ENCODE measurements around the gene NDUFV1. TPM values are rescaled to one million over a fixed set of nuclear protein-coding genes. Genes with fewer than 3 reads are reported as not detected.

The NDUFV1 gene
- total RNA-seq, 1 experiment from 2014 or later = 242 TPM

- ATAC-seq (peak; percentile 71), DNase-seq (ENCODE audit: low read depth, low spot score) (peak; percentile 63)
- Histone ChIP-seq H3K4me3 (replicated peaks in 1 of 2; ENCODE audit: low read depth in 1 of 2, low read length in 2 of 2) (peak within 1 kb of the TSS; percentile 58 to 65), H3K9ac (ENCODE audit: low read length) (peak within 1 kb of the TSS; percentile 75), H3K4me2 (ENCODE audit: low read length) (peak within 1 kb of the TSS; percentile 96), H2AFZ (ENCODE audit: low read depth, low read length, poor library complexity, severe bottlenecking) (peak within 1 kb of the TSS; percentile 35), H3K79me2 (ENCODE audit: insufficient read depth, low read length) (no peaks in the 10 kb centered on the region), H3K27me3 (ENCODE audit: insufficient read depth, low read length) (no peaks in the 10 kb centered on the region), H3K4me1 (ENCODE audit: control insufficient read depth in 1 of 2, insufficient read depth in 2 of 2, low read length in 2 of 2) (peaks cover 5 to 25% of the 10 kb centered on the region in 2 experiments; a peak in 3 of 4 replicates), H3K27ac (ENCODE audit: low read depth, low read length) (peak within 1 kb of the TSS; percentile 96), H4K20me1 (ENCODE audit: insufficient read depth) (no peaks in the 10 kb centered on the region), H3K36me3 (ENCODE audit: control insufficient read depth in 1 of 2, insufficient read depth in 2 of 2, low read length in 2 of 2) (no peaks in the 10 kb centered on the region), H3K9me3 (ENCODE audit: control insufficient read depth in 1 of 2, insufficient read depth in 1 of 2, low read depth in 1 of 2, low read length in 2 of 2) (no peaks in the 10 kb centered on the region), H3K9me2 (ENCODE audit: insufficient read depth) (no peaks in the 10 kb centered on the region)
- no TSS peak for BruUV-seq (replicated peaks)
- intact Hi-C loops (cut with micrococcal nuclease) = loop anchor here (10.0 kb wide), 1 partner anchor 85 kb away; no protein-coding TSS in a partner anchor
- CTCF ChIA-PET = interaction anchor here (0.6 to 2.9 kb wide), 21 partner anchors 9 to 228 kb away, joined by 3 to 34 read pairs (median 9); partner anchors contain the start of genes ACY3, GSTP1, PPP1CA and TBX10
- RAD21 ChIA-PET (ENCODE audit: low non-redundant PET in 1 of 2, low total read pairs in 2 of 2, uncharacterized antibody in 2 of 2, unreplicated experiment in 2 of 2) = interaction anchor here (1.0 to 1.3 kb wide), 2 partner anchors 30 to 84 kb away, joined by 3 to 6 read pairs; no protein-coding TSS in a partner anchor
- no peak for TF ChIP-seq CBX3 (IDR thresholded peaks at IDR 0.05; ENCODE audit: low read depth)
- TF ChIP-seq ZFX (IDR thresholded peaks at IDR 0.05) = peak; percentile 26; the same call in 1 of the 2 replicates
- TF ChIP-seq, protein P1, sequence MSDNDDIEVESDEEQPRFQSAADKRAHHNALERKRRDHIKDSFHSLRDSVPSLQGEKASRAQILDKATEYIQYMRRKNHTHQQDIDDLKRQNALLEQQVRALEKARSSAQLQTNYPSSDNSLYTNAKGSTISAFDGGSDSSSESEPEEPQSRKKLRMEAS (IDR thresholded peaks at IDR 0.05) = peak; percentile 90
- TF ChIP-seq EZH2phosphoT487 (IDR thresholded peaks at IDR 0.05; ENCODE audit: borderline replicate concordance) = no peak
- no peak for TF ChIP-seq FOSL1 (IDR thresholded peaks at IDR 0.05; ENCODE audit: low read depth)
- no peak for TF ChIP-seq YY1 (IDR thresholded peaks at IDR 0.05; ENCODE audit: extremely low read depth, insufficient replicate concordance, low read depth, low read length)
- peak; percentile 59; the same call in 1 of the 2 replicates for TF ChIP-seq POLR2AphosphoS5 (IDR thresholded peaks at IDR 0.05; ENCODE audit: low read depth, low read length)
- TF ChIP-seq POLR2A (IDR thresholded peaks at IDR 0.05; ENCODE audit: borderline replicate concordance, extremely low read depth, insufficient read depth, insufficient read length) = peak; percentile 81
- peak; percentile 86 to 89 (median 87) for TF ChIP-seq CTCF (IDR thresholded peaks at IDR 0.05 in 2 of 3, conservative IDR thresholded peaks at IDR 0.05 in 1 of 3; ENCODE audit: borderline replicate concordance in 1 of 3, insufficient read depth in 1 of 3, low read depth in 2 of 3, low read length in 2 of 3)
- no peak for TF ChIP-seq ATF3 (IDR thresholded peaks at IDR 0.05)
- TF ChIP-seq ZNF274 (IDR thresholded peaks at IDR 0.05; ENCODE audit: low read depth, low read length) = no peak
- peak; percentile 83 for TF ChIP-seq RAD21 (IDR thresholded peaks at IDR 0.05; ENCODE audit: low read depth)
- POLR2A ChIA-PET = interaction anchor here (0.6 to 1.2 kb wide), 7 partner anchors 9 to 606 kb away, joined by 3 to 6 read pairs (median 3); no protein-coding TSS in a partner anchor
These were observed 22.9 kb downstream of the NDUFV1 start, which contains the start of gene NUDT8 for GRCh38 chr11:67629386-67630227. Gene NUDT8, minus strand, starts transcription at chr11:67629937. Its CDS starts 26 bp downstream, at chr11:67629911.

All from HCT116 (cell line).